HepG2 (cell line): Measurements from ENCODE around the gene TEKTIP1. TPM values are rescaled to one million over a fixed set of nuclear protein-coding genes. Genes with fewer than 3 reads are reported as not detected.
A peak's percentile ranks its signal among the peaks of the same experiment; 100 is the strongest.

Experiments used
- ARID4A ChIP-seq: sonication (generic); formaldehyde crosslinking; IDR thresholded peaks from 2 replicates; pipeline ENCODE4 v1.5.0; 2020; ENCODE audit warnings: mild to moderate bottlenecking, missing genetic modification reagents, borderline replicate concordance
- ELF3 ChIP-seq: IDR thresholded peaks from 2 replicates; pipeline ENCODE4 v1.6.1; 2016; ENCODE audit warnings: missing genetic modification reagents, missing compliant biosample characterization
- FOSL2 ChIP-seq: sonication (generic); formaldehyde crosslinking; IDR thresholded peaks from 2 replicates; pipeline ENCODE4 v1.4.0; 2020; ENCODE audit warnings: missing genetic modification reagents
- GABPA ChIP-seq, 2 experiments: IDR thresholded peaks; 2 replicates each; pipeline ENCODE4 v1.6.1; 2011 to 2016; ENCODE audit warnings: low read depth in 2 of 2, low read length in 1 of 2, missing biosample characterization in 1 of 2, missing genetic modification characterization in 1 of 2
- GTF3A ChIP-seq: sonication (generic); formaldehyde crosslinking; conservative IDR thresholded peaks from 2 replicates; pipeline ENCODE4 v1.4.0; 2020; ENCODE audit warnings: mild to moderate bottlenecking, missing genetic modification reagents
- HMG20B ChIP-seq: conservative IDR thresholded peaks from 2 replicates; pipeline ENCODE4 v1.6.1; 2016; ENCODE audit warnings: missing genetic modification reagents, missing compliant biosample characterization
- IKZF4 ChIP-seq: sonication (generic); formaldehyde crosslinking; IDR thresholded peaks from 2 replicates; pipeline ENCODE4 v1.5.1; 2020; ENCODE audit warnings: borderline replicate concordance, mild to moderate bottlenecking, low read depth, missing genetic modification reagents; ENCODE audit errors: not compliant biosample characterization
- JUND ChIP-seq: sonication (generic); formaldehyde crosslinking; IDR thresholded peaks from 2 replicates; pipeline ENCODE4 v1.8.0; 2022; ENCODE audit warnings: mild to moderate bottlenecking, missing genetic modification reagents
- MXD4 ChIP-seq: IDR thresholded peaks from 2 replicates; pipeline ENCODE4 v1.6.1; 2016; ENCODE audit warnings: mild to moderate bottlenecking, missing biosample characterization, missing genetic modification reagents
- NPAS2 ChIP-seq: sonication (generic); formaldehyde crosslinking; IDR thresholded peaks from 2 replicates; pipeline ENCODE4 v1.8.0; 2022; ENCODE audit warnings: mild to moderate bottlenecking, missing genetic modification reagents, borderline replicate concordance
- PHF8 ChIP-seq: sonication (generic); formaldehyde crosslinking; IDR thresholded peaks from 2 replicates; pipeline ENCODE4 v1.5.0; 2020; ENCODE audit warnings: missing genetic modification reagents
- POLR2AphosphoS5 ChIP-seq: IDR thresholded peaks from 2 replicates; pipeline ENCODE4 v1.6.1; 2012; ENCODE audit warnings: low read depth, low read length
- POLR2G ChIP-seq: fragments of 200-400 bp; formaldehyde crosslinking; IDR thresholded peaks from 2 replicates; pipeline ENCODE4 v1.6.1; 2018; ENCODE audit warnings: mild to moderate bottlenecking, low read depth, low read length, moderate library complexity
- RAD21 ChIP-seq: fragments of 450-650 bp; formaldehyde crosslinking; IDR thresholded peaks from 2 replicates; pipeline ENCODE4 v1.5.0; 2020; ENCODE audit warnings: mild to moderate bottlenecking
- TEF ChIP-seq: sonication (generic); formaldehyde crosslinking; IDR thresholded peaks from 2 replicates; pipeline ENCODE4 v1.5.0; 2020; ENCODE audit warnings: missing genetic modification reagents
- ZNF263 ChIP-seq: sonication (generic); formaldehyde crosslinking; IDR thresholded peaks from 2 replicates; pipeline ENCODE4 v1.4.0; 2020; ENCODE audit warnings: missing genetic modification reagents
- ZNF414 ChIP-seq: sonication (generic); formaldehyde crosslinking; IDR thresholded peaks from 2 replicates; pipeline ENCODE4 v1.5.0; 2020; ENCODE audit warnings: missing genetic modification reagents
- ZNF556 ChIP-seq: sonication (generic); formaldehyde crosslinking; IDR thresholded peaks from 2 replicates; pipeline ENCODE4 v1.4.0; 2020; ENCODE audit warnings: mild to moderate bottlenecking, missing genetic modification reagents, borderline replicate concordance
- ZNF558 ChIP-seq: sonication (generic); formaldehyde crosslinking; IDR thresholded peaks from 2 replicates; pipeline ENCODE4 v1.9.0; 2022; ENCODE audit warnings: mild to moderate bottlenecking, missing genetic modification reagents, borderline replicate concordance
- ZNF580 ChIP-seq: IDR thresholded peaks from 2 replicates; pipeline ENCODE4 v1.6.1; 2016; ENCODE audit warnings: low read depth, borderline replicate concordance
- ZNF674 ChIP-seq: sonication (generic); formaldehyde crosslinking; IDR thresholded peaks from 2 replicates; pipeline ENCODE4 v1.5.0; 2020; ENCODE audit warnings: low read depth, mild to moderate bottlenecking, missing genetic modification reagents
- ZNF782 ChIP-seq: sonication (generic); formaldehyde crosslinking; IDR thresholded peaks from 2 replicates; pipeline ENCODE4 v1.4.0; 2020; ENCODE audit warnings: missing genetic modification reagents, mild to moderate bottlenecking, borderline replicate concordance
- ZNF800 ChIP-seq: sonication (generic); formaldehyde crosslinking; IDR thresholded peaks from 2 replicates; pipeline ENCODE4 v1.4.0; 2020; ENCODE audit warnings: missing genetic modification reagents
- polyA plus RNA-seq, 8 experiments: library from polyadenylated mRNA; depleted of rRNA in 3 of 8; stranded (reverse) in 7 of 8; unstranded in 1 of 8; fragments of >200 nt; fragmentation: Illumina TruSeq in 4 of 8; extraction: Trizol in 4 of 8; gene quantifications; 2 replicates each; pipeline versions ENCODE4 v1.2.1 to v1.2.3, GENCODE V29; 2011 to 2016; ENCODE audit warnings: low read depth in 4 of 8, missing spikeins in 1 of 8, mixed read lengths in 1 of 8; ENCODE audit not compliant: insufficient read depth in 1 of 8
- total RNA-seq, 5 experiments: library from RNA; depleted of rRNA; stranded (reverse); fragments of >200 nt; fragmentation: Illumina TruSeq; extraction: Trizol; gene quantifications; 2 replicates each; pipeline ENCODE4 v1.2.3, GENCODE V29; 2016; ENCODE audit warnings: low read depth in 1 of 5

Gene TEKTIP1
- total and polyA plus RNA-seq, 2 of the 13 experiments (the other 11 are each of a cell fraction or from before 2014, with no cell fraction given), result not detected

GRCh38 chr19:3556978-3557460, 18.0 kb downstream of the TEKTIP1 start (continued):
- TF ChIP-seq ZNF414 (CRISPR knock-in tag) (peak; percentile 56; the same call in 1 of the 2 replicates), RAD21 (CRISPR knock-in tag) (peak; percentile 40; the same call in 1 of the 2 replicates), ZNF580 (CRISPR knock-in tag) (no peak), GABPA (IDR thresholded peaks at IDR 0.05; ENCODE audit: low read depth, low read length) (no peak), GABPA (CRISPR knock-in tag; IDR thresholded peaks at IDR 0.05; ENCODE audit: low read depth) (no peak), POLR2AphosphoS5 (no peak), TEF (CRISPR knock-in tag) (no peak), IKZF4 (peak; percentile 17), ZNF263 (peak; percentile 50; the same call in 1 of the 2 replicates), MXD4 (no peak), HMG20B (CRISPR knock-in tag) (no peak), FOSL2 (peak; percentile 54; the same call in 1 of the 2 replicates), ELF3 (no peak), POLR2G (no peak), ZNF782 (CRISPR knock-in tag) (peak; percentile 5; the same call in 1 of the 2 replicates), NPAS2 (CRISPR knock-in tag) (no peak), JUND (CRISPR knock-in tag) (no peak), PHF8 (CRISPR knock-in tag) (no peak), ZNF674 (CRISPR knock-in tag) (no peak), ZNF800 (CRISPR knock-in tag) (no peak), ZNF558 (no peak), ARID4A (CRISPR knock-in tag) (peak; percentile 8; the same call in 1 of the 2 replicates), ZNF556 (CRISPR knock-in tag) (no peak), GTF3A (CRISPR knock-in tag) (no peak)
